Right forelimb (tissue), 1 donor: ENCODE results near the gene SLC35E2B.
"Not testable (repeated sequence)": the region's sequence is repeated elsewhere in the genome, so short reads cannot be mapped to it uniquely, and the experiment has no call there.

ENCODE experiments used
- DNase-seq: peaks from one replicate; pipeline ENCODE4 v3.0.0-alpha.2; 2018

SLC35E2B gene

GRCh38 chr1:1692714-1693647 is at the start of gene SLC35E2B:
TSS of gene SLC35E2B (minus strand) at chr1:1692795. CDS start at chr1:1676699, 16,096 bp downstream.
- DNase-seq: peak; percentile 89

- not testable (repeated sequence) for DNase-seq
Measured at GRCh38 chr1:1741013-1741412, 48.4 kb upstream of the SLC35E2B start.

- not testable (repeated sequence) for DNase-seq
Measured at GRCh38 chr1:1738799-1739337, 46.3 kb upstream of the SLC35E2B start.

- DNase-seq: not testable (repeated sequence)
Measured at GRCh38 chr1:1737675-1738590, 45.3 kb upstream of the SLC35E2B start.

- no peak for DNase-seq
Measured at GRCh38 chr1:1732381-1732780, 39.8 kb upstream of the SLC35E2B start.

GRCh38 chr1:1730870-1731269 is 38.3 kb upstream of the SLC35E2B start:
- DNase-seq: no peak

- not testable (repeated sequence) for DNase-seq
Measured at GRCh38 chr1:1730230-1730629, 37.6 kb upstream of the SLC35E2B start.

GRCh38 chr1:1729116-1729816 is 36.7 kb upstream of the SLC35E2B start:
- DNase-seq: not testable (repeated sequence)

- not testable (repeated sequence) for DNase-seq
Measured at GRCh38 chr1:1728308-1729005, 35.9 kb upstream of the SLC35E2B start.

- not testable (repeated sequence) for DNase-seq
Measured at GRCh38 chr1:1727131-1727651, 34.6 kb upstream of the SLC35E2B start.

- not testable (repeated sequence) for DNase-seq
Measured at GRCh38 chr1:1726088-1726487, 33.5 kb upstream of the SLC35E2B start.

- DNase-seq: peak; percentile 99
Measured at GRCh38 chr1:1724035-1724864, 31.7 kb upstream of the SLC35E2B start, which contains the start of gene CDK11A. TSS of gene CDK11A (minus strand) at chr1:1724357. CDS start at chr1:1722818, 1,539 bp downstream.

- DNase-seq: no peak
Measured at GRCh38 chr1:1721201-1721600, 28.6 kb upstream of the SLC35E2B start.

GRCh38 chr1:1715109-1715883 is 22.7 kb upstream of the SLC35E2B start:
- not testable (repeated sequence) for DNase-seq

GRCh38 chr1:1707897-1708296 is 15.3 kb upstream of the SLC35E2B start:
- DNase-seq: not testable (repeated sequence)

GRCh38 chr1:1707241-1707640 is 14.6 kb upstream of the SLC35E2B start:
- DNase-seq: not testable (repeated sequence)

- DNase-seq: not testable (repeated sequence)
Measured at GRCh38 chr1:1705623-1706022, 13.0 kb upstream of the SLC35E2B start.

GRCh38 chr1:1704284-1704957 is 11.8 kb upstream of the SLC35E2B start:
- DNase-seq: not testable (repeated sequence)

GRCh38 chr1:1703796-1704195 is 11.2 kb upstream of the SLC35E2B start:
- DNase-seq: no peak
